Activated CD4-positive, alpha-beta T cell treated with anti-CD3 and anti-CD28 coated beads, Interleukin-2, amount 50 U/mL, for 24 hours (primary cell): ENCODE measurements around the gene NES.

Source experiments
- DNase-seq, 2 donors: peaks; one replicate each; pipeline ENCODE4 v3.0.0-alpha.2; 2020; ENCODE audit warnings: low read depth in 1 of 2, low spot score in 1 of 2

NES gene

DNA sequence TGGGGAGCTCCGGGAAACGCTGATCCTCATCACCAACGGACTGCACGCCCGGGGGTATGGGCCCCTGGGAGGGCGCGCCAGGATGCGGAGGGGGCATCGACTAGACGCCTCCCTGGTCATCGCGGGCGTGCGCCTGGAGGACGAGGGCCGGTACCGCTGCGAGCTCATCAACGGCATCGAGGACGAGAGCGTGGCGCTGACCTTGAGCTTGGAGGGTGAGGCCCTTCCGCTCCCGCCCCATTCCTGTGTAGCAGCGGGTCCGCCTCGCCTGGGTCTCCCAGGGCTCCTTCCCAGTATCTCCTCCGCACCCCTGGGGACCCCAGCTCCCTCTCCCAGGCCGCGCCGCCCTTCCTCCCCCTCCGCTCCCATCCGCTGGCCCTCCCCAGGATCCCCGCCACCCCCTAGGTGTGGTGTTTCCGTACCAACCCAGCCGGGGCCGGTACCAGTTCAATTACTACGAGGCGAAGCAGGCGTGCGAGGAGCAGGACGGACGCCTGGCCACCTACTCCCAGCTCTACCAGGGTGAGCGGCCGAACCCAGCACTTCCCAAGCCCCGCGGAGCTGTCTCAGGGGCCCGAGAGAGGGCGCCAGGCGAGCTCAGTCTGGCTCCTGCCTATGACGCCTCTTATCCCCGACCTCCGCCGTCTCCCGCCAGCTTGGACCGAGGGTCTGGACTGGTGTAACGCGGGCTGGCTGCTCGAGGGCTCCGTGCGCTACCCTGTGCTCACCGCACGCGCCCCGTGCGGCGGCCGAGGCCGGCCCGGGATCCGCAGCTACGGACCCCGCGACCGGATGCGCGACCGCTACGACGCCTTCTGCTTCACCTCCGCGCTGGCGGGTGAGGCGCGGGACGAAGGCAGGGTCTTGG is 53.0 kb downstream of the NES start:
- DNase-seq = no peak

DNA sequence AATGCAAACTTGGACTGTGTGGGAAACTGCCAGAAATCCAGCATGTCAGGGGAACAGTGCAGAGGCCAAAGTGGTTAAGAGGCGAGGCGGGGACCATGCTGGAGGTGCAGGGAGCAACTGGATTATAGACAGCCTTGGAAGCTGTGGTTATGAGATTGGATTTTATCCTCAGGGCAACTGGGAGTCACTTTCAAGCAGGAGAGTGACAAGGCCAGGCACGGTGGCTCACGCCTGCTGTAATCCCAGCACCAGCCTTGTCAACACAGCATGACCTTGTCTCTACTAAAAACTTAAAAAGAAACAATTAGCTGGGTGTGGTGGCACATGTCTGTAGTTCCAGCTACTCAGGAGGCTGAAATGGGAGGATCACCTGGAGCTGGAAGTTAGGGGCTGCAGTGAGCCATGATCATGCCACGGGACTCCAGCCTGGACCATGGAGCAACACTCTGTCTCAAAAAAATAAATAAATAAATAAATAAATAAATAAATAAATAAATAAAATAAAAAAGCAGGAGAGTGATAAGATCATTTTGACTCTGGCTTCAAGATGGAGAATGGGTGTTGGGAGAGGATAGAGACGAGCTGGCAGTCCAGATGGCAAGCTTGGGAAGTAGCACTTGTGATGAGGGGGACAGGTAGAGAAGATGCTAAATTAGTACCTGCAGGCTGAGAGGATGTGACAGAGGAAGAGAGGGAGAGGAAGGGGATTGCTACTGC is 54.5 kb downstream of the NES start:
- no peak for DNase-seq

DNA sequence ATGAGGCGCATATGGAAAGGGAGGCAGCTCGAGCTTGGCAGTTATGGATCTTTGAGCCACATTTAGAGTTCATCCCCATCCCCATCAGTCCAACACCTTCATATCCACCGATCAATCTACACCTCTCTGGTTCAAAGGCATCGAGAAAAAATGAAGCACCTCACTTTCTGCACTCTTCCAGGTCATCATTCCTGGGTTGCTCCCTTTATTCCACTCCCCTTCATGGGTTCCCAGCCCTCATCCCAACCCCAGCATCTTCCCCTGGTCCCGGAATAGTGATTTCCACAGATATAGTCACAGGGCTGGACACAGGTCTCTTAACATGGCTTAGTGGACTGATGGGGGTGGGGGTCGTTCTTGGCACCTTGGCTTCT is 57.6 kb downstream of the NES start:
- no peak for DNase-seq

DNA sequence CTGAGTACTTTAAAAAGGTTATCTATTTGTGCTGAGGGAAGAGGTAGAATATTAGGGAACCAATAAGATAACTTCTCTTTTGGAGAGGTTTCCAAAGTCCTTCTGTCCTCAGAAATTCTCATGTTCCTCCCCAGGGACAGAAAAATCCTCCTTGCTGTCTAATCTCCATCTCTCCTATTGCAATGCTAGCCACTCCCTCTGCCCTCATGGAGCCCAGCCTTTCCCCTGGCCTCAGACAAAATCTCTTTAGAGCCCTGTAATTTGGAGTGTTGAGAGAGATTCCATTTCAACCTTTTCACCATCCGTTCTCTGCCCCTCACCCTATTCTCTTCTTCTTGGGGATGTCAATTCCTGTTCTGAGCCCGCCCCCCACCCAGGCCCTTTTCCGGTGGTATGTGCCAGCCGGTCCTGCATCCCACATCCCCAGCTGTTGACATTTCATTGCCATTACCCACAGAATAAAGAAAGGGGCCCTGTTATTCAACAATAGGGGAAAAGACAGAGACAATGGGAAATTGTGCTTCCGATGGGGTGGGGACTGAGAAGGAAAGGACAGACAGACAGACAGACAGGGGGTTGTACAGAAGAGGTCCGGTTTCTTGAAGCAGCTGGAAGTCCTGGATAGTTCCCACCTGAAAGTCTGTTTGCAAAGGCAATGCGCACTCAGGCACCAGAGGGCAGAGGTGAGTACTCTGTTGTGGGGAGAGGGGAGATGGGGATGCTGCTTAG is 58.2 kb downstream of the NES start, which contains the start of gene HAPLN2:
Gene HAPLN2 (plus strand): TSS at position 563 of the 729 bp plus-strand sequence. CDS start 4,076 bp downstream, outside the sequence.
- no peak for DNase-seq
